HG03442 (cell line): ENCODE data around the gene LRP1B.
"Not testable (repeated sequence)": the region's sequence is repeated elsewhere in the genome, so short reads cannot be mapped to it uniquely, and the experiment has no call there.

ENCODE experiments used
- ATAC-seq: cut with Tn5 transposase; IDR thresholded peaks from one replicate; pipeline ENCODE4 v1.9.1; 2021; ENCODE audit warnings: mild to moderate bottlenecking, moderate library complexity; ENCODE audit not compliant: unreplicated experiment

LRP1B gene

DNA sequence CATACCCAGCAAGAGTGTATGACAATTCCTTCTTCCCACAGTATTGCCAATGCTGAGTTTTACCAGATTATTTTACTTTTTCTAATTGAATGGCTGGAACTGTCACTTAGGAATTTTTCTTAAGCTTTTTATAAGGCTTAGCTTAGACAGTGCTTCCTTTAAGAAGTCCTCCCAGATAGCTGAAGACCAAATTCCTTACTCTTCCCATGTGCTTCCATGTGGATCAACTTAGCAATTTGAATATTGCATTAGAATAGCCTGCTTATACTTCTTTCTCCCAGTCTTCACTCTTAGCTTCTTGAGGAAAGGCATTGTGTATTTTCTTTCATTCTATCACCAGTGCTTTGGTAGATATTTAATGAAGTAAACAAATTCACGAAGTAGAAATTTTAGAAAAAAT lies 1144.4 kb downstream of the LRP1B start:
- no peak for ATAC-seq

- no peak for ATAC-seq
Measured at GRCh38 chr2:140975237-140975636, 1155.6 kb downstream of the LRP1B start.

- ATAC-seq: no peak
Measured at GRCh38 chr2:140972724-140973123, 1158.1 kb downstream of the LRP1B start.

DNA sequence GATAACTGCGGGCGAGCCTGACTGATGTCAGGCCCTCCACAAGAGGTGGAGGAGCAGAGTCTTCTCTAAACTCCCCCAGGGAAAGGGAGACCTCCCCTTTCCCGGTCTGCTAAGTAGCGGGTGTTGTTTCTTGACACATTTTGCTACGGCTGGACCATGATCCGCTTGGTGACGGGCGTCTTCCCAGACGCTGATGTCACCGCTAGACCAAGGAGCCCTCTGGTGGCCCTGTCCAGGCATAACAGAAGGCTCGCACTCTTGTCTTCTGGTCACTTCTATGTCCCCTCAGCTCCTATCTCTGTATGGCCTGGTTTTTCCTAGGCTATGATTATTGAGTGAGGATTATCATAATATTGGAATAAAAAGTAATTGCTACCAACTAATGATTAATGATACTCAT lies 1166.5 kb downstream of the LRP1B start:
- ATAC-seq: not testable (repeated sequence)

DNA sequence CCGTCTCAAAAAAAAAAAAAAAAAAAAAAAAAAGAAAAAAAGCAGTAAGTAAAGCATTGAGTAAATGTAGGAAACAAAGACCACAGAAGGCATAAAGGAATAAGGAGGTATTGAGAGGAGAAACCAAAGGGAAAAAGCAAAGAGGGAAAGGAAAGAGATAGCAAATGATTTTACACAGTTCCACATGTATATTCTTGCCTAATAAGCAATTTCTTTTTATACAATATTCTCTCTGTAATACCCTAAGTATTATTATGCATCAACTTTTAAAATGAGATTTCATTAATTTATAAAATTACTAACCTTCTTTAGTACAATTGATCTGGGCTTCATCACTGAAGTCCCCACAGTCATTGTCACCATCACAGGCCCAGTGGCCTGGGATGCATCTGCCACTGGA lies 1180.9 kb downstream of the LRP1B start:
- no peak for ATAC-seq

DNA sequence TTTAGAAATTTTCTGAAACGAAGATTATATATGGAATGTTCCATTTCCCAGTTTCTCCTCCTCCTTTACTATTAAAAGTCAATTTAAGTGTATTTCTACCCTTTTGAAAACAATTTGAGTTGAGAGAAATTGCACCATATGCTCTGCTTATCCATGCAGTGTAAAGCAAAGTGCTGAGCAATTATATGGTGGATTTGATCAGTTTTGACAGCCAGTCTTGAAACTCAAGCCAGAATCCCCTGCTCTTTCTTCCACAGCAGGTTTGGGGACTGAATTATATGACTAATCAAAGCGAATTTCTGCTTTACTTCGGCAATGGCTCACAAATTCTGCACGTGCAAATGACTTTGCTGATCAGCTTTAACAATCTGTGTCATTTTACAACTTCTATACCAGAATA lies 1183.6 kb downstream of the LRP1B start:
- no peak for ATAC-seq

- ATAC-seq: no peak
Measured at GRCh38 chr2:140943867-140944266, 1186.9 kb downstream of the LRP1B start.

- ATAC-seq: no peak
Measured at GRCh38 chr2:140942284-140942683, 1188.5 kb downstream of the LRP1B start.

- no peak for ATAC-seq
Measured at GRCh38 chr2:140929849-140930248, 1201.0 kb downstream of the LRP1B start.

DNA sequence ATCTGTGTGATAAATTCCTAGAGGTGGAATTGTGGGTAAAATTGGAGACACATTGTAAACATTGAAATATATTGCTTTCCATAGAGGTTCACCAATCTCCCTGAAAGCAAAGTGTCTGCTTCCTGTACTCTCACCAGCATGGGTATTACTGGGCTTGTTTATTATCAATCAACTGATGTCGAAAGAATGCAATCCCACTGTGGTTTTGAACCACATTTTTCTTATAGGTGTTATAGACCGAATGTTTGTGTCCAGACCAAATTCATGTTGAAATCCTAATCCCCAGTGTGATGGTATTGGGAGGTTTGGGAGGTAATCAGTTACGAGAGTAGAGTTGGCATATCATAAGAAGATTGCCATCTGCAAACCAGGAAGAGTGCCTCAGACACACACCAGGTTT lies 1212.4 kb downstream of the LRP1B start:
- ATAC-seq: no peak

DNA sequence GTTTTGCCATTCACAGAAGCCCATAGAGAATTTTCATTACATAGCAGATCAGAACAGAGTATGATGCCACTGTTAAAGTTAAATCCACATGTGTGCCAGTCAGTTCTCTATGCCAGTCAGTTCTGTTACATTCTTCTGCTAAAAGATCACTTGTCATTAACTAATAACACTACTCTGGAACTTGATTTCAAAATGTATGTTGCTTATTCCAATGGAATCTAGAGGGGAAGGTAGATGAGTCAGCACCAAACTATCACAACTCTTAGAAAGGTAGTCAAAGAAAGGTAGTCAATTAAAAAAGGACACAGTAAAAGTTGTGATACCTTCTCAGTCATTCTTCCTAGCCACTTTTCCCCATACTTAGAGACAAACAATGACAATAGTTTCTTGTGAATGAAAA lies 1214.4 kb downstream of the LRP1B start:
- ATAC-seq: no peak

- ATAC-seq: no peak
Measured at GRCh38 chr2:140910683-140911082, 1220.1 kb downstream of the LRP1B start.

DNA sequence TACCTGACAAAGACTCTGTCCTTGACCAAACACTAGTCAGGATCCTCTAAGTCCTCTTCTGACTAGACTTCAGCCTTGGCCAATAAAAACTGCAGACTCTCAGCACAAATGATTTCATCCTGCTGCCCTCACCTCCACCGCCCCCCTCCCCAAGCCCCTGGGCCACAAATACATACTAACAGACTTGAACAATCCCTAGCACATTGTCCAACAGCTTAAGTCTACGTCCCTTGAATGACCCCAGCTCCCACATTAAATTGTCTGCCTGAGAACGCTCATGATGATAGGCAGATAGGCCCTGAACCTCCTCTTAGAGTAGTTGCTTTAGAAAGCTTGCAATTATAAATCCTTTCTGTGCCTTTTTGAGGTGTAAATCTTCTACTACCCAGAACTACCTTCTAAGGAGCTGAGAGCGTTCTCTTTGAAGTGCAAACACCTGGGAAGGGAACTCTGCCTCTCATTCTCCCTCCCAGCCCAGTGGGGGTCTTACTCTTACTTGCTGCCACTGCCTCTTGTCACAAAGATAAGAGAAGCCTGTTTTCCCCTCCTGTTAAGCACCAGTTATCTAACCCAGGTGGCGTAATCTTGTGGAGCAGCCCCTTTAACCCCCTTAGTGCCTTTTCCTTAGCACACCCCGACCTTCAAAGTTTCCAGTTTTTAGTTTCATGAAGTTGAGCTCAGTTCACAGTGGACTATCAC lies 1225.6 kb downstream of the LRP1B start:
- ATAC-seq: no peak

- ATAC-seq: no peak
Measured at GRCh38 chr2:140895378-140895777, 1235.4 kb downstream of the LRP1B start.

DNA sequence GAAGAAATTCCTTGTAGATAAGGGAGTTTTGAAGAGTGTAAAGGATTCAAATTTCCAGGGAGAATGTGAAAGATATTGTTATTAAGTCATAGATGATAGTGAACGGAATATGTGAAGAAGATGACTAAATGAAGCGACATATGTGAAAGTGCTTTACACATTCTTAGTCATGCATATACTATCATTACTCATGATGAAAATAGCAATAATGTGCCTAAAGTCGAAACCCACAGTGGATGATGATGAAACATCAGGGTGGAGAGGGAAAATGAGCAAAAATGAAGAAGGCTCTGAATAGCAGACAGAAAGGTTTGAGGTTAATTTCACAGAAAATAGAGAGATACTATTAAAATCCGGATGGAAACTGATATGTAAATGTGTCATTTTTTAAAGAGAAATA lies 1237.1 kb downstream of the LRP1B start:
- no peak for ATAC-seq

DNA sequence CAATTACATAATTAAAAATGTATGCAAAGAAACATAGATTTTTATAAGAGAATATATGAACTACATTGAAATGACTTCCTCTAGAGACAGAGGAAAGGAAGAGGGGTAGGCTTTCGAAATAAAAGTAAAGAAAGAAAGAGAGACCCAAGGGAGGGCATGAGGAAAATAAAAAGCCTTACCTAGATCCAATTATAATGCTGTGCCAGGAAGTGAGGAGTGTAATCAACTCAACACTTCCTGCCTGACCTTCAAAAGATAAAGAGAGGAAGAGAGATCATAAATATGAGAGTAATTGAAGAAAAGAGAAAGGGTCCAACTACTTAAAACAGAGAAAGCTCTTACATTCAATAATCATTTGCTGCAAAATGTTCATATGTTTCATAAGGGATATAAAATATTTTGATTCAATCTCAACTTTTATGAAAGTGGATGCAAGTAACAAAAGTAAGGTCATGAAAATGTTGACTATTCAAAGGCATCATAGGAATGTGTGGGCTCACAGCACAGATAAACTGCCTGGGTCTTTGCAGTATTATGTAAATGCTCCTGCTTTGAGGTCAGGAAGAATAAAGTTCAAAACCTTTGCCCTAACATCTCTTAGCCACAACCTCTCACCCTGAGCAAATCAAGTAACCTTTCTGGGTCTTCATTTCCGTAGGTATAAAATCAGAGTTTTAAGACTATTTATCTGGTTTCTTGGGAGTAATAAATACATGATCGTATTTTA lies 1237.7 kb downstream of the LRP1B start:
- ATAC-seq: no peak

- no peak for ATAC-seq
Measured at GRCh38 chr2:140892436-140892835, 1238.4 kb downstream of the LRP1B start.

DNA sequence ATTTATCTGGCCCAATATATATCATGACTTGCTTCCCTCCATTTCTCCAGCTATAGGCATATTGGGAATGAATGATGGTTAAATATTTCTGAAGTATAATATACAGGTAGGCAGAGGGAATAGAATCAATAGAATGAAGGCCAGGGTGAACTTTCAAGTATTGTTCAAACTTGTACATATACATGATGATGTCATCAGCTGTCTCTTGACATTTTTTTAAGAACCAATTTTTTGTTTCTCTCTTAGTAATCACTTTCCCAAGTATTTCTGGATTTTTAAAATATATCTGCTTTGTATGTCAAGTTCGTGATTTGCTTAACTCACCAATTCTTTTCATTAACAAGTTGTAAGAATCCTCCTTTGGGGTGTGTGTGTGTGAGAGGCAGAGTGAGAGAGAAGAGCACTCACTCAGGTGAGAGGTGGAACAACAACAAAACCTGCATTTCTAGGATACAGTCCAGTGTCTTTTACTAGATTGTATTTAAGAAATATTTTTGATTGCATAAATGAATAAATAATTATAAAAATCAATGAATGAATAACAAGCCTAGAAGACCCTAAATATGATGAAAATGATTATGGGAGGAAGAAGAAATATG lies 1239.1 kb downstream of the LRP1B start:
- ATAC-seq: no peak

DNA sequence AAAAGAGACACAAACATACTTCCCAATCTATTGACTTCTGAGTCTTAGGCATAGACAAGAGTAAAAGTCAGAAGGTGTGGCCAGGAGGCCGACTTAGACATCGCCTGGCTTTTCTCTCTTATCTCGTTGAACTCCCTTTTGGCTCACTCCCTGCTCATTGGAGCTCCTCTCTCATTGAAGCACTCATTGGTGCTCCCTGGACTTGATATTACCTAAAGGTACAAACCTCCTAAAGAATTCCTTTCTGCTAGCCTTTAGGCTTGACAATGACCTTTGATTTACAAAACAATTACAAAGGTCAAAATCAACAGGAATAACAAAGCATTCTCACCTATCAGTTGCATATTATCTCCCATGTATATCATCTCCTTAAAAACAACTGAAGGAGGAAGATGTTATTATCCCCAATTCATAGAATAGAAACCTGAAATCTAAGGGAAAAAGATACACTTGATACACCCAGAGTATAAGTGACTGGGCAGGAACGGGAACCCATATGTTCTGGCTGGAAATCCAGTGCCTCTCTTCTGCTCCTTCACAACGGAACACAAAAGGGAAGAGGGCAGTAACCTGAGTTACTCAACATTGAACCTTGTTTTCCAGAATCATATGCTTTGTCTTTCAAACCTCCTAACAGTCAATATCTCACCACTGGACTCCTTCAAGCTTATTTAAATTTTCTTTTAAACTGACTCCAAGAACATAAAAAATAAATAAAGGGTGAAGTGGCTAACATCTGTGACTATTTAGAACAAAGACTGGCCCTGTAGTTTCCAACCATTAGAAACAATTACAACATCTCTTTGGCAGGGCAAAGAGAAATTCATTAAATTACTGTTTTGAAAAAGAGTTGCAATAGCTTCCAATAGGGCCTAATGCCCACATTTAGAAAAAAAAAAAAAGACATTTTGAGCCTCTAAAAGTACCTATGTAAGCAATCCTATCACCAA lies 1247.9 kb downstream of the LRP1B start:
- no peak for ATAC-seq

DNA sequence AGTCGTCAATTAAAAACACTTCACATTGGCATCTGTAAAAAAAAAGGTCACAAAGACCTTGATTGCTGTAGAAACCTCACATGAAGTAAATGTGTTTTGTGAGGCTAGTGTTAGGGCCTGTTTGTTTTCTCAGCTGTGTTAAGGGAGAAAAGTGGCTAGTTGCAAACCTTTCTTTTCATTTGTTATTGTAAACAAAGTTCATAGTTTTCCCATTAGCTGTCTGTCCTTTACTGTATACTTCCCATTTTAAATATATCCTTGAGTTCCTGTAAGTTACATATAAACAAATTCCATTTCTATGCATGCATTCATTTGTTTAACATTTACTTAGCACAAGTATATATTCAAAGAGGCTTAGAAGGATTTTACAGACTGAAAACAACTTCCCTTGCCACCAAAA lies 1250.2 kb downstream of the LRP1B start:
- no peak for ATAC-seq

GRCh38 chr2:140876015-140876414 lies 1254.8 kb downstream of the LRP1B start:
- no peak for ATAC-seq
